A549 (cell line): ENCODE measurements around the gene CYP8B1.

Experiments used
- JUNB ChIP-seq: fragments of >200 bp; sonication (Bioruptor Twin); formaldehyde crosslinking; IDR thresholded peaks from 2 replicates; pipeline ENCODE4 v1.6.1; 2016
- POLR2A ChIP-seq: IDR thresholded peaks from 2 replicates; pipeline ENCODE4 v1.6.1; 2012; ENCODE audit warnings: mild to moderate bottlenecking, low read length
- POLR2AphosphoS2 ChIP-seq: conservative IDR thresholded peaks from 2 replicates; pipeline ENCODE4 v1.6.1; 2012; ENCODE audit warnings: low read length, improper control_type of control experiment, inconsistent platforms
- RNF2 ChIP-seq: fragments of 200-600 bp; sonication (generic); IDR thresholded peaks from 2 replicates; pipeline ENCODE4 v1.6.1; 2016; ENCODE audit warnings: low read depth, mild to moderate bottlenecking, antibody characterized with exemption, moderate library complexity, borderline replicate concordance
- TF ChIP-seq, protein P1 (sequence below): fragments of >200 bp; sonication (Bioruptor Twin); formaldehyde crosslinking; IDR thresholded peaks from 3 replicates; pipeline ENCODE4 v1.5.1; 2016
- TF ChIP-seq, protein P2 (sequence below): fragments of 200-600 bp; sonication (generic); IDR thresholded peaks from 2 replicates; pipeline ENCODE4 v1.6.1; 2016; ENCODE audit warnings: antibody characterized with exemption, mild to moderate bottlenecking, moderate library complexity

- TF ChIP-seq, protein P1, sequence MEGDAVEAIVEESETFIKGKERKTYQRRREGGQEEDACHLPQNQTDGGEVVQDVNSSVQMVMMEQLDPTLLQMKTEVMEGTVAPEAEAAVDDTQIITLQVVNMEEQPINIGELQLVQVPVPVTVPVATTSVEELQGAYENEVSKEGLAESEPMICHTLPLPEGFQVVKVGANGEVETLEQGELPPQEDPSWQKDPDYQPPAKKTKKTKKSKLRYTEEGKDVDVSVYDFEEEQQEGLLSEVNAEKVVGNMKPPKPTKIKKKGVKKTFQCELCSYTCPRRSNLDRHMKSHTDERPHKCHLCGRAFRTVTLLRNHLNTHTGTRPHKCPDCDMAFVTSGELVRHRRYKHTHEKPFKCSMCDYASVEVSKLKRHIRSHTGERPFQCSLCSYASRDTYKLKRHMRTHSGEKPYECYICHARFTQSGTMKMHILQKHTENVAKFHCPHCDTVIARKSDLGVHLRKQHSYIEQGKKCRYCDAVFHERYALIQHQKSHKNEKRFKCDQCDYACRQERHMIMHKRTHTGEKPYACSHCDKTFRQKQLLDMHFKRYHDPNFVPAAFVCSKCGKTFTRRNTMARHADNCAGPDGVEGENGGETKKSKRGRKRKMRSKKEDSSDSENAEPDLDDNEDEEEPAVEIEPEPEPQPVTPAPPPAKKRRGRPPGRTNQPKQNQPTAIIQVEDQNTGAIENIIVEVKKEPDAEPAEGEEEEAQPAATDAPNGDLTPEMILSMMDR, result peak; percentile 42
- no peak for TF ChIP-seq JUNB
- TF ChIP-seq RNF2, result no peak
- no peak for TF ChIP-seq POLR2A
- TF ChIP-seq POLR2AphosphoS2, result no peak
- TF ChIP-seq, protein P2, sequence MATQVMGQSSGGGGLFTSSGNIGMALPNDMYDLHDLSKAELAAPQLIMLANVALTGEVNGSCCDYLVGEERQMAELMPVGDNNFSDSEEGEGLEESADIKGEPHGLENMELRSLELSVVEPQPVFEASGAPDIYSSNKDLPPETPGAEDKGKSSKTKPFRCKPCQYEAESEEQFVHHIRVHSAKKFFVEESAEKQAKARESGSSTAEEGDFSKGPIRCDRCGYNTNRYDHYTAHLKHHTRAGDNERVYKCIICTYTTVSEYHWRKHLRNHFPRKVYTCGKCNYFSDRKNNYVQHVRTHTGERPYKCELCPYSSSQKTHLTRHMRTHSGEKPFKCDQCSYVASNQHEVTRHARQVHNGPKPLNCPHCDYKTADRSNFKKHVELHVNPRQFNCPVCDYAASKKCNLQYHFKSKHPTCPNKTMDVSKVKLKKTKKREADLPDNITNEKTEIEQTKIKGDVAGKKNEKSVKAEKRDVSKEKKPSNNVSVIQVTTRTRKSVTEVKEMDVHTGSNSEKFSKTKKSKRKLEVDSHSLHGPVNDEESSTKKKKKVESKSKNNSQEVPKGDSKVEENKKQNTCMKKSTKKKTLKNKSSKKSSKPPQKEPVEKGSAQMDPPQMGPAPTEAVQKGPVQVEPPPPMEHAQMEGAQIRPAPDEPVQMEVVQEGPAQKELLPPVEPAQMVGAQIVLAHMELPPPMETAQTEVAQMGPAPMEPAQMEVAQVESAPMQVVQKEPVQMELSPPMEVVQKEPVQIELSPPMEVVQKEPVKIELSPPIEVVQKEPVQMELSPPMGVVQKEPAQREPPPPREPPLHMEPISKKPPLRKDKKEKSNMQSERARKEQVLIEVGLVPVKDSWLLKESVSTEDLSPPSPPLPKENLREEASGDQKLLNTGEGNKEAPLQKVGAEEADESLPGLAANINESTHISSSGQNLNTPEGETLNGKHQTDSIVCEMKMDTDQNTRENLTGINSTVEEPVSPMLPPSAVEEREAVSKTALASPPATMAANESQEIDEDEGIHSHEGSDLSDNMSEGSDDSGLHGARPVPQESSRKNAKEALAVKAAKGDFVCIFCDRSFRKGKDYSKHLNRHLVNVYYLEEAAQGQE, result no peak
Measured at GRCh38 chr3:42831321-42831713, 44.4 kb downstream of the CYP8B1 start.
